HEK293 (cell line): ENCODE results near the gene ZNF428.
A peak's percentile ranks its signal among the peaks of the same experiment; 100 is the strongest.

Experiments used
- BCL11B ChIP-seq: fragments of 450-650 bp; formaldehyde crosslinking; IDR thresholded peaks from 2 replicates; pipeline ENCODE4 v1.5.1; 2016; ENCODE audit warnings: low read depth, missing biosample characterization, missing genetic modification characterization
- EGR2 ChIP-seq: fragments of 450-650 bp; formaldehyde crosslinking; IDR thresholded peaks from 2 replicates; pipeline ENCODE4 v1.5.1; 2016; ENCODE audit warnings: low read depth, missing biosample characterization, missing genetic modification characterization
- GLI2 ChIP-seq: fragments of 450-650 bp; formaldehyde crosslinking; IDR thresholded peaks from 2 replicates; pipeline ENCODE4; 2017; ENCODE audit warnings: missing biosample characterization, missing genetic modification characterization, low read depth, borderline replicate concordance
- IKZF3 ChIP-seq: fragments of 450-650 bp; IDR thresholded peaks from 2 replicates; pipeline ENCODE4 v1.5.0; 2018; ENCODE audit warnings: missing biosample characterization, mild to moderate bottlenecking, missing genetic modification characterization, moderate library complexity
- OSR2 ChIP-seq: fragments of 450-650 bp; formaldehyde crosslinking; IDR thresholded peaks from 2 replicates; pipeline ENCODE4 v1.5.1; 2016; ENCODE audit warnings: missing biosample characterization, missing genetic modification characterization
- SCRT1 ChIP-seq: fragments of 450-650 bp; formaldehyde crosslinking; IDR thresholded peaks from 2 replicates; pipeline ENCODE4 v1.5.1; 2016; ENCODE audit warnings: missing biosample characterization, missing genetic modification characterization, borderline replicate concordance
- SP2 ChIP-seq: fragments of 450-650 bp; formaldehyde crosslinking; IDR thresholded peaks from 2 replicates; pipeline ENCODE4 v1.5.1; 2016; ENCODE audit warnings: missing biosample characterization, missing genetic modification characterization
- SP3 ChIP-seq: fragments of 450-650 bp; formaldehyde crosslinking; IDR thresholded peaks from 2 replicates; pipeline ENCODE4 v1.5.1; 2016; ENCODE audit warnings: missing biosample characterization, missing genetic modification characterization
- WT1 ChIP-seq: fragments of 450-650 bp; formaldehyde crosslinking; IDR thresholded peaks from 2 replicates; pipeline ENCODE4 v1.5.1; 2016; ENCODE audit warnings: missing biosample characterization, missing genetic modification characterization
- ZFHX2 ChIP-seq: fragments of 450-650 bp; formaldehyde crosslinking; conservative IDR thresholded peaks from 2 replicates; pipeline ENCODE4 v1.5.1; 2016; ENCODE audit warnings: missing biosample characterization, missing genetic modification characterization
- ZNF10 ChIP-seq: fragments of 450-650 bp; formaldehyde crosslinking; IDR thresholded peaks from 2 replicates; pipeline ENCODE4 v1.5.1; 2017; ENCODE audit warnings: missing biosample characterization, missing genetic modification characterization
- ZNF169 ChIP-seq: fragments of 450-650 bp; formaldehyde crosslinking; IDR thresholded peaks from 2 replicates; pipeline ENCODE4 v1.5.1; 2016; ENCODE audit warnings: missing biosample characterization, missing genetic modification characterization
- ZNF174 ChIP-seq: fragments of 450-650 bp; formaldehyde crosslinking; IDR thresholded peaks from 2 replicates; pipeline ENCODE4 v1.5.0; 2017; ENCODE audit warnings: missing biosample characterization, mild to moderate bottlenecking, missing genetic modification characterization
- ZNF184 ChIP-seq: fragments of 450-650 bp; IDR thresholded peaks from 2 replicates; pipeline ENCODE4 v1.5.1; 2018; ENCODE audit warnings: missing biosample characterization, mild to moderate bottlenecking, missing genetic modification characterization
- ZNF2 ChIP-seq: fragments of 450-650 bp; formaldehyde crosslinking; IDR thresholded peaks from 2 replicates; pipeline ENCODE4 v1.5.1; 2016; ENCODE audit warnings: missing biosample characterization, missing genetic modification characterization
- ZNF24 ChIP-seq: fragments of 450-650 bp; formaldehyde crosslinking; IDR thresholded peaks from 2 replicates; pipeline ENCODE4 v1.5.1; 2016; ENCODE audit warnings: missing biosample characterization, missing genetic modification characterization
- ZNF274 ChIP-seq, 2 experiments: fragments of 200-500 bp in 1 of 2; fragments of 450-650 bp in 1 of 2; sonication (Bioruptor generic) in 1 of 2; formaldehyde crosslinking in 1 of 2; IDR thresholded peaks; 2 replicates each; pipeline versions ENCODE4 v1.5.1 to v1.6.1; 2014 to 2016; ENCODE audit warnings: borderline replicate concordance in 1 of 2, inconsistent platforms in 1 of 2, low read length in 1 of 2, missing biosample characterization in 1 of 2, missing genetic modification characterization in 1 of 2
- ZNF324 ChIP-seq: fragments of 450-650 bp; formaldehyde crosslinking; IDR thresholded peaks from 2 replicates; pipeline ENCODE4 v1.5.1; 2016; ENCODE audit warnings: missing biosample characterization, missing genetic modification characterization
- ZNF366 ChIP-seq: fragments of 450-650 bp; formaldehyde crosslinking; conservative IDR thresholded peaks from 2 replicates; pipeline ENCODE4 v1.5.1; 2016; ENCODE audit warnings: missing biosample characterization, missing genetic modification characterization
- ZNF510 ChIP-seq: fragments of 450-650 bp; formaldehyde crosslinking; IDR thresholded peaks from 2 replicates; pipeline ENCODE4 v1.5.1; 2018; ENCODE audit warnings: mild to moderate bottlenecking, missing genetic modification characterization, missing biosample characterization; ENCODE audit not compliant: insufficient replicate concordance
- ZNF558 ChIP-seq: fragments of 450-650 bp; formaldehyde crosslinking; IDR thresholded peaks from 2 replicates; pipeline ENCODE4 v1.5.1; 2016; ENCODE audit warnings: missing biosample characterization, missing genetic modification characterization
- ZNF561 ChIP-seq: fragments of 450-650 bp; IDR thresholded peaks from 2 replicates; pipeline ENCODE4 v1.5.1; 2018; ENCODE audit warnings: missing biosample characterization, missing genetic modification characterization, borderline replicate concordance
- ZNF596 ChIP-seq: fragments of 450-650 bp; IDR thresholded peaks from 2 replicates; pipeline ENCODE4 v1.5.0; 2018; ENCODE audit warnings: missing biosample characterization, mild to moderate bottlenecking, missing genetic modification characterization, moderate library complexity
- ZNF629 ChIP-seq: fragments of 450-650 bp; formaldehyde crosslinking; IDR thresholded peaks from 2 replicates; pipeline ENCODE4 v1.5.1; 2017; ENCODE audit warnings: missing biosample characterization, missing genetic modification characterization
- ZNF843 ChIP-seq: fragments of 450-650 bp; formaldehyde crosslinking; IDR thresholded peaks from 2 replicates; pipeline ENCODE4 v1.5.1; 2016; ENCODE audit warnings: missing biosample characterization, missing genetic modification characterization
- TF ChIP-seq, protein P1 (sequence below): fragments of 450-650 bp; formaldehyde crosslinking; conservative IDR thresholded peaks from 2 replicates; pipeline ENCODE4 v1.5.1; 2016; ENCODE audit warnings: low read depth, missing biosample characterization, missing genetic modification characterization
- TF ChIP-seq, protein P2 (sequence below): fragments of 450-650 bp; IDR thresholded peaks from 2 replicates; pipeline ENCODE4 v1.5.1; 2018; ENCODE audit warnings: missing biosample characterization, missing genetic modification characterization
- TF ChIP-seq, protein P3 (sequence below): fragments of 450-650 bp; formaldehyde crosslinking; IDR thresholded peaks from 2 replicates; pipeline ENCODE4 v1.5.1; 2016; ENCODE audit warnings: missing biosample characterization, missing genetic modification characterization
- TF ChIP-seq, protein P4 (sequence below): fragments of 450-650 bp; formaldehyde crosslinking; IDR thresholded peaks from 2 replicates; pipeline ENCODE4 v1.5.1; 2016; ENCODE audit warnings: missing biosample characterization, missing genetic modification characterization, low read depth
- TF ChIP-seq, protein P5 (sequence below): fragments of 450-650 bp; formaldehyde crosslinking; IDR thresholded peaks from 2 replicates; pipeline ENCODE4 v1.5.1; 2016; ENCODE audit warnings: missing biosample characterization, missing genetic modification characterization
- TF ChIP-seq, protein P6 (sequence below): fragments of 450-650 bp; formaldehyde crosslinking; IDR thresholded peaks from 2 replicates; pipeline ENCODE4 v1.5.1; 2016; ENCODE audit warnings: missing biosample characterization, missing genetic modification characterization

The ZNF428 gene

DNA sequence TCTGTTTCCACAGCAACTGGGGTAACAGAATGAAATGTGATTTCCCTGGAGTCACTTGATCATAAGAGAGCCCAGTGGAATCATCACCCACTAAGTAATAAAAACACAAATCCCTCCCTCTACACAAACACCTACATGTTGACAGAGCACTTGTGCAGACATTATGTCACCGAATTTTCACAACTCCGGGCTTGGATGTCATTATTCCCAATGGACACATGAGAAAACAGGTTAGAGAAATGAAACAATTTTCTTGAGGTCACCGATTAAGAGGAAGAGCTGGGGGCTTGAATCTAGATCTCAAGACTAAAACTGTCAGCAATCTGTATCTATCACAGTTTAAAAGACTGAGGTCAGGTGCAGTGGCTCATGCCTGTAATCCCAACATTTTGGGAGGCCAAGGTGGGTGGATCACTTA is 47.2 kb downstream of the ZNF428 start (continued):
- TF ChIP-seq WT1 (tag by site-specific recombination) (peak; percentile 98), ZNF366 (tag by site-specific recombination) (peak; percentile 99), ZNF10 (peak; percentile 69), ZNF174 (tag by site-specific recombination) (no peak), ZNF274 (IDR thresholded peaks at IDR 0.05; ENCODE audit: low read length) (no peak), ZNF274 (tag by site-specific recombination; IDR thresholded peaks at IDR 0.05; ENCODE audit: borderline replicate concordance) (no peak), ZNF843 (tag by site-specific recombination) (peak; percentile 87), ZNF169 (tag by site-specific recombination) (no peak), ZNF596 (tag by site-specific recombination) (no peak), ZNF629 (tag by site-specific recombination) (peak; percentile 97), IKZF3 (tag by site-specific recombination) (peak; percentile 88; the same call in 1 of the 2 replicates), ZNF561 (tag by site-specific recombination) (peak; percentile 80), EGR2 (tag by site-specific recombination) (peak; percentile 95), ZNF558 (tag by site-specific recombination) (peak; percentile 67; the same call in 1 of the 2 replicates), BCL11B (tag by site-specific recombination) (no peak), SCRT1 (tag by site-specific recombination) (peak; percentile 90), ZFHX2 (tag by site-specific recombination) (peak; percentile 95), SP2 (tag by site-specific recombination) (peak; percentile 35), ZNF184 (peak; percentile 82), GLI2 (tag by site-specific recombination) (no peak; the same call in 1 of the 2 replicates), OSR2 (peak; percentile 80), ZNF2 (tag by site-specific recombination) (peak; percentile 87), SP3 (peak; percentile 22; the same call in 1 of the 2 replicates), ZNF510 (tag by site-specific recombination) (no peak), ZNF324 (no peak), ZNF24 (tag by site-specific recombination) (peak; percentile 94)
- TF ChIP-seq, protein P1, sequence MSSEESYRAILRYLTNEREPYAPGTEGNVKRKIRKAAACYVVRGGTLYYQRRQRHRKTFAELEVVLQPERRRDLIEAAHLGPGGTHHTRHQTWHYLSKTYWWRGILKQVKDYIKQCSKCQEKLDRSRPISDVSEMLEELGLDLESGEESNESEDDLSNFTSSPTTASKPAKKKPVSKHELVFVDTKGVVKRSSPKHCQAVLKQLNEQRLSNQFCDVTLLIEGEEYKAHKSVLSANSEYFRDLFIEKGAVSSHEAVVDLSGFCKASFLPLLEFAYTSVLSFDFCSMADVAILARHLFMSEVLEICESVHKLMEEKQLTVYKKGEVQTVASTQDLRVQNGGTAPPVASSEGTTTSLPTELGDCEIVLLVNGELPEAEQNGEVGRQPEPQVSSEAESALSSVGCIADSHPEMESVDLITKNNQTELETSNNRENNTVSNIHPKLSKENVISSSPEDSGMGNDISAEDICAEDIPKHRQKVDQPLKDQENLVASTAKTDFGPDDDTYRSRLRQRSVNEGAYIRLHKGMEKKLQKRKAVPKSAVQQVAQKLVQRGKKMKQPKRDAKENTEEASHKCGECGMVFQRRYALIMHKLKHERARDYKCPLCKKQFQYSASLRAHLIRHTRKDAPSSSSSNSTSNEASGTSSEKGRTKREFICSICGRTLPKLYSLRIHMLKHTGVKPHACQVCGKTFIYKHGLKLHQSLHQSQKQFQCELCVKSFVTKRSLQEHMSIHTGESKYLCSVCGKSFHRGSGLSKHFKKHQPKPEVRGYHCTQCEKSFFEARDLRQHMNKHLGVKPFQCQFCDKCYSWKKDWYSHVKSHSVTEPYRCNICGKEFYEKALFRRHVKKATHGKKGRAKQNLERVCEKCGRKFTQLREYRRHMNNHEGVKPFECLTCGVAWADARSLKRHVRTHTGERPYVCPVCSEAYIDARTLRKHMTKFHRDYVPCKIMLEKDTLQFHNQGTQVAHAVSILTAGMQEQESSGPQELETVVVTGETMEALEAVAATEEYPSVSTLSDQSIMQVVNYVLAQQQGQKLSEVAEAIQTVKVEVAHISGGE (tag by site-specific recombination): no peak
- TF ChIP-seq, protein P2, sequence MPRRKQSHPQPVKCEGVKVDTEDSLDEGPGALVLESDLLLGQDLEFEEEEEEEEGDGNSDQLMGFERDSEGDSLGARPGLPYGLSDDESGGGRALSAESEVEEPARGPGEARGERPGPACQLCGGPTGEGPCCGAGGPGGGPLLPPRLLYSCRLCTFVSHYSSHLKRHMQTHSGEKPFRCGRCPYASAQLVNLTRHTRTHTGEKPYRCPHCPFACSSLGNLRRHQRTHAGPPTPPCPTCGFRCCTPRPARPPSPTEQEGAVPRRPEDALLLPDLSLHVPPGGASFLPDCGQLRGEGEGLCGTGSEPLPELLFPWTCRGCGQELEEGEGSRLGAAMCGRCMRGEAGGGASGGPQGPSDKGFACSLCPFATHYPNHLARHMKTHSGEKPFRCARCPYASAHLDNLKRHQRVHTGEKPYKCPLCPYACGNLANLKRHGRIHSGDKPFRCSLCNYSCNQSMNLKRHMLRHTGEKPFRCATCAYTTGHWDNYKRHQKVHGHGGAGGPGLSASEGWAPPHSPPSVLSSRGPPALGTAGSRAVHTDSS (tag by site-specific recombination): peak; percentile 63
- TF ChIP-seq, protein P3, sequence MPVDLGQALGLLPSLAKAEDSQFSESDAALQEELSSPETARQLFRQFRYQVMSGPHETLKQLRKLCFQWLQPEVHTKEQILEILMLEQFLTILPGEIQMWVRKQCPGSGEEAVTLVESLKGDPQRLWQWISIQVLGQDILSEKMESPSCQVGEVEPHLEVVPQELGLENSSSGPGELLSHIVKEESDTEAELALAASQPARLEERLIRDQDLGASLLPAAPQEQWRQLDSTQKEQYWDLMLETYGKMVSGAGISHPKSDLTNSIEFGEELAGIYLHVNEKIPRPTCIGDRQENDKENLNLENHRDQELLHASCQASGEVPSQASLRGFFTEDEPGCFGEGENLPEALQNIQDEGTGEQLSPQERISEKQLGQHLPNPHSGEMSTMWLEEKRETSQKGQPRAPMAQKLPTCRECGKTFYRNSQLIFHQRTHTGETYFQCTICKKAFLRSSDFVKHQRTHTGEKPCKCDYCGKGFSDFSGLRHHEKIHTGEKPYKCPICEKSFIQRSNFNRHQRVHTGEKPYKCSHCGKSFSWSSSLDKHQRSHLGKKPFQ (tag by site-specific recombination): no peak
- TF ChIP-seq, protein P4, sequence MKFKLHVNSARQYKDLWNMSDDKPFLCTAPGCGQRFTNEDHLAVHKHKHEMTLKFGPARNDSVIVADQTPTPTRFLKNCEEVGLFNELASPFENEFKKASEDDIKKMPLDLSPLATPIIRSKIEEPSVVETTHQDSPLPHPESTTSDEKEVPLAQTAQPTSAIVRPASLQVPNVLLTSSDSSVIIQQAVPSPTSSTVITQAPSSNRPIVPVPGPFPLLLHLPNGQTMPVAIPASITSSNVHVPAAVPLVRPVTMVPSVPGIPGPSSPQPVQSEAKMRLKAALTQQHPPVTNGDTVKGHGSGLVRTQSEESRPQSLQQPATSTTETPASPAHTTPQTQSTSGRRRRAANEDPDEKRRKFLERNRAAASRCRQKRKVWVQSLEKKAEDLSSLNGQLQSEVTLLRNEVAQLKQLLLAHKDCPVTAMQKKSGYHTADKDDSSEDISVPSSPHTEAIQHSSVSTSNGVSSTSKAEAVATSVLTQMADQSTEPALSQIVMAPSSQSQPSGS (tag by site-specific recombination): peak; percentile 94
- TF ChIP-seq, protein P5, sequence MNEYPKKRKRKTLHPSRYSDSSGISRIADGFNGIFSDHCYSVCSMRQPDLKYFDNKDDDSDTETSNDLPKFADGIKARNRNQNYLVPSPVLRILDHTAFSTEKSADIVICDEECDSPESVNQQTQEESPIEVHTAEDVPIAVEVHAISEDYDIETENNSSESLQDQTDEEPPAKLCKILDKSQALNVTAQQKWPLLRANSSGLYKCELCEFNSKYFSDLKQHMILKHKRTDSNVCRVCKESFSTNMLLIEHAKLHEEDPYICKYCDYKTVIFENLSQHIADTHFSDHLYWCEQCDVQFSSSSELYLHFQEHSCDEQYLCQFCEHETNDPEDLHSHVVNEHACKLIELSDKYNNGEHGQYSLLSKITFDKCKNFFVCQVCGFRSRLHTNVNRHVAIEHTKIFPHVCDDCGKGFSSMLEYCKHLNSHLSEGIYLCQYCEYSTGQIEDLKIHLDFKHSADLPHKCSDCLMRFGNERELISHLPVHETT (tag by site-specific recombination): peak; percentile 94
- TF ChIP-seq, protein P6, sequence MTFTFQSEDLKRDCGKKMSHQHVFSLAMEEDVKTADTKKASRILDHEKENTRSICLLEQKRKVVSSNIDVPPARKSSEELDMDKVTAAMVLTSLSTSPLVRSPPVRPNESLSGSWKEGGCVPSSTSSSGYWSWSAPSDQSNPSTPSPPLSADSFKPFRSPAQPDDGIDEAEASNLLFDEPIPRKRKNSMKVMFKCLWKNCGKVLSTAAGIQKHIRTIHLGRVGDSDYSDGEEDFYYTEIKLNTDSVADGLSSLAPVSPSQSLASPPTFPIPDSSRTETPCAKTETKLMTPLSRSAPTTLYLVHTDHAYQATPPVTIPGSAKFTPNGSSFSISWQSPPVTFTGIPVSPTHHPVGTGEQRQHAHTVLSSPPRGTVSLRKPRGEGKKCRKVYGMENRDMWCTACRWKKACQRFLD (tag by site-specific recombination): no peak
